Measurements from ENCODE around the gene AMMECR1L.
A peak's percentile ranks its signal among the peaks of the same experiment; 100 is the strongest.

AMMECR1L gene

DNA sequence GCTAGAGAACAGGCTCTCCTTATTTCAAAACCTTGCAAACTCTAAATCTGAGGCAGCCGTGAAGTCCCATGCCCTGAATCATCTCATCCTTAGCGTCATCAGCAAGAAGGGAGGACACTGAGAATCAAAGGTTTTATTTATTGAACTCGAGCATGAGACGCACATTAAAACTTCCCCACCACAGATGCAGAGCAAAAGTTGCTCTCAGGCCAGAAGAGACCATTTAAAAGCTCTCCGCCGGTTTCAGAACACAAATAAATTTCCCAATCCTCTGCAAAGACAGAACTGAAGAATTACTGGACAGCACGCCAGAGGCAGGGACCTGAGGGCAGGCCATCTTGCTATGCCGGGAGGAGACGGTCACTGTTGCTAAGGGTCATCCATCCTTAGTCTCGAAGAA, 1.3 kb downstream of the AMMECR1L start:
- TF ChIP-seq TAF1 (IDR thresholded peaks at IDR 0.05; ENCODE audit: borderline replicate concordance, low read depth, low read length) (no peak), POLR2A (IDR thresholded peaks at IDR 0.05; ENCODE audit: low read depth, low read length) (no peak), POLR2AphosphoS5 (IDR thresholded peaks at IDR 0.05; ENCODE audit: low read depth, low read length) (no peak)
- DNase-seq (ENCODE audit: insufficient read length) (no peak), FAIRE-seq (no peak)

- no peak for FAIRE-seq
- no peak for DNase-seq (ENCODE audit: insufficient read length)
- no peak for TF ChIP-seq POLR2A (IDR thresholded peaks at IDR 0.05; ENCODE audit: low read depth, low read length)
- TF ChIP-seq TAF1 (IDR thresholded peaks at IDR 0.05; ENCODE audit: borderline replicate concordance, low read depth, low read length), result no peak
- TF ChIP-seq POLR2AphosphoS5 (IDR thresholded peaks at IDR 0.05; ENCODE audit: low read depth, low read length), result no peak
Measured at GRCh38 chr2:127879899-127880298, 5.9 kb downstream of the AMMECR1L start.

- FAIRE-seq (no peak), DNase-seq (ENCODE audit: insufficient read length) (no peak)
- no peak for TF ChIP-seq POLR2A (IDR thresholded peaks at IDR 0.05; ENCODE audit: low read depth, low read length)
- TF ChIP-seq POLR2AphosphoS5 (IDR thresholded peaks at IDR 0.05; ENCODE audit: low read depth, low read length), result no peak
- TF ChIP-seq TAF1 (IDR thresholded peaks at IDR 0.05; ENCODE audit: borderline replicate concordance, low read depth, low read length), result no peak
Measured at GRCh38 chr2:127877626-127878025, 8.1 kb downstream of the AMMECR1L start.

DNA sequence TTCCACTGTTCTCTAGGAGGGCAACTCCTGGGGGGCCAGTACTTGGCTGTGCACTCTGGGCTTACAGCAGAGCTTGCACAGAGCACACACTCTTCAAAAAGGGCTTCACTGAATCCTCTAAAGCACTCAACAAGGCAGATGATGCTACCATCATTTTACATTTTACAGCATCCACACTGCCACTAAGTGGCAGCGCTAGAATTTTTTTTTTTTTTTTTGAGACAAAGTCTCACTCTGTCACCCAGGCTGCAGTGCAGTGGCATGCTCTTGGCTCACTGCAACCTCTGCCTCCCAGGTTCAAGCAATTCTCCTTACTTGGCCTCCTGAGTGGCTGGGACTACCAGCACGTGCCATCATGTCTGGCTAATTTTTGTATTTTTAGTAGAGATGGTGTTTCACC, 8.6 kb downstream of the AMMECR1L start:
- FAIRE-seq (no peak), DNase-seq (ENCODE audit: insufficient read length) (no peak)
- TF ChIP-seq TAF1 (IDR thresholded peaks at IDR 0.05; ENCODE audit: borderline replicate concordance, low read depth, low read length), result no peak
- no peak for TF ChIP-seq POLR2A (IDR thresholded peaks at IDR 0.05; ENCODE audit: low read depth, low read length)
- no peak for TF ChIP-seq POLR2AphosphoS5 (IDR thresholded peaks at IDR 0.05; ENCODE audit: low read depth, low read length)

DNA sequence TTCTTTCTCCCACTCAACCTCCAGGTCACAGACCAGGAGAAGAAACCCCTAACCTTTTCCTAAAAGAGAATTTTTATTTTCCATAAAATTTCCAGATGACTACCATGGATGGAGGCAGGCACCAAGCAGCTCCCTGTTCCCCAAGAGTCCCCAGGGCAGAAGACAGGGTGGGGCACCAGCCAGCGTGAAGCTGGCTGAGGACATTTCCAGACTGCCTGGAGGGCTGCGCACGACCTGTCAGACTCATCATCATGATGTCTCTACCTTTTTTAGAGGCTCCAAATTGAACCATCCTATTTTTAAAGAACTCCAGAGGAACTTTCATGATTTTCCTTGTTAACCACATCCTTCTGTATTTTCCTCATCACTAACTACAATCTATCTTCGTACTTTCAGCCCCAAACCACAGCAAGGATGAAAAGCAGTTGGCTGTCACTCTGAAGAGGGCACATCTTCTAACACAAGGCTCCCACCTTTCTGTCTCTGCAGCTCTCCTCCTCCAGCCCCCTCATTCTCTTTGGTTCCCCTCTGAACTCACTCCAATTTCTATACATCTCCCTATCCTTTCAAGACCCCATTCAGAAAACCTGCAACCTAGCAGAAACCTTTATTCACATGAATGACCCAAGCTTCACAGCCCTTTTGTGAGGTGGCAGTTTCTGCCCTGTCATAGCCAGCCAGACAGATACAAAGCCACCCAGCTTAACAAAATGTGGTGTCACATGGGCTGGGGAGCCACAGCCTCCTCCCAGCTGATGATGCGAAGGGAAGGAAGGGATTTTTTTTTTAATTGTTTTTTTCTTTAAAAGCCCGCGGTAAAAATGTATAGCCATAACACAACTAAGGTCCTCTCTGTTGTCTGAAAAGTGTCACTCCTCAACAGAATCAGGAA, 11.1 kb downstream of the AMMECR1L start:
- no peak for FAIRE-seq
- DNase-seq (ENCODE audit: insufficient read length), result no peak
- TF ChIP-seq POLR2AphosphoS5 (IDR thresholded peaks at IDR 0.05; ENCODE audit: low read depth, low read length) (no peak), POLR2A (IDR thresholded peaks at IDR 0.05; ENCODE audit: low read depth, low read length) (no peak), TAF1 (IDR thresholded peaks at IDR 0.05; ENCODE audit: borderline replicate concordance, low read depth, low read length) (no peak)

- TF ChIP-seq TAF1 (IDR thresholded peaks at IDR 0.05; ENCODE audit: borderline replicate concordance, low read depth, low read length), result no peak
- TF ChIP-seq POLR2AphosphoS5 (IDR thresholded peaks at IDR 0.05; ENCODE audit: low read depth, low read length), result no peak
- no peak for TF ChIP-seq POLR2A (IDR thresholded peaks at IDR 0.05; ENCODE audit: low read depth, low read length)
- FAIRE-seq, result no peak
Measured at GRCh38 chr2:127873707-127874303, 12.0 kb downstream of the AMMECR1L start.

DNA sequence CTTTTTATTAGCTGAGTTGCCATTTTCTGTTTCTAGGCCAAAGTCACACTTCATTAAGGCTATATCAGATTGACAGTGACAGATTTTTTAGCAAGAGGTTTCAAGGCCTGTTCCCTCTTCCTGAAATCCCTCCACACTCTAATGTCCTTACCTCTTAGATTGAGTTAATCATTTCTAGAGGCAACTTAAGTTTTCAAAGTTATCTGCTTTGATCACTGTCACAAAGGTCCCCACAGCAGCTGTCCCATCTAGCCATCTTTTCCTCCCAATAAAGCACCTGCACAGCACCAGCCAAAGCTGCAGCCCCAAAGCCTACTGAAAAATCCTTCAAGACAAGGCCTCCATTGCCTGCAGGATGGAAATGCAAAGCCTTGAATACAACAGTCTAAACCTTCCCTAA, 13.4 kb downstream of the AMMECR1L start:
- no peak for FAIRE-seq
- DNase-seq (ENCODE audit: insufficient read length), result no peak
- TF ChIP-seq TAF1 (IDR thresholded peaks at IDR 0.05; ENCODE audit: borderline replicate concordance, low read depth, low read length), result no peak
- TF ChIP-seq POLR2AphosphoS5 (IDR thresholded peaks at IDR 0.05; ENCODE audit: low read depth, low read length), result no peak
- TF ChIP-seq POLR2A (IDR thresholded peaks at IDR 0.05; ENCODE audit: low read depth, low read length), result no peak

More at GRCh38 chr2:127873707-127874303, 12.0 kb downstream of the AMMECR1L start:
- no peak for DNase-seq (ENCODE audit: insufficient read length)

GRCh38 chr2:127865926-127866325, 19.8 kb downstream of the AMMECR1L start:
- DNase-seq (ENCODE audit: insufficient read length), result no peak
- FAIRE-seq, result no peak
- TF ChIP-seq POLR2A (IDR thresholded peaks at IDR 0.05; ENCODE audit: low read depth, low read length) (no peak), TAF1 (IDR thresholded peaks at IDR 0.05; ENCODE audit: borderline replicate concordance, low read depth, low read length) (no peak), POLR2AphosphoS5 (IDR thresholded peaks at IDR 0.05; ENCODE audit: low read depth, low read length) (no peak)

GRCh38 chr2:127864877-127865276, 20.9 kb downstream of the AMMECR1L start:
- no peak for FAIRE-seq
- TF ChIP-seq POLR2AphosphoS5 (IDR thresholded peaks at IDR 0.05; ENCODE audit: low read depth, low read length) (no peak), POLR2A (IDR thresholded peaks at IDR 0.05; ENCODE audit: low read depth, low read length) (no peak), TAF1 (IDR thresholded peaks at IDR 0.05; ENCODE audit: borderline replicate concordance, low read depth, low read length) (no peak)
- no peak for DNase-seq (ENCODE audit: insufficient read length)

DNA sequence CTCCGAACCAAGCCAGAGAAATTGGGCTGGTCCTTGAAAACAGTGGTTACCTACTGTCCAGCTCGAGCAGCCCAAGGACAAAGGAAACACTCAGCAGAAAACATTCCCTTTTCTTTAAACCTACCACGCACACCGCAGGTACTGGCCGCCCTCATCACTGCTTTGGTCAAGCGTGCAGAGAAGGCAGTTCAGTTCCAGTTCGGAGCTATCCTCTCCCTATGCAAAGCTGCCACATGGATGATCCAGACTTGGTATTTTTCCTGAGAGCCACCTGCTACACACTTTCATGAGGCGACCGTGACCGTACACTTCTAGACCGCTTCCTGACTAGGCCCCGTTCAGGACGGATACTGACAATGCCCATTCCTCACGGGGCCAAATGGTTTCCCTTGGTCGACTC, 23.5 kb downstream of the AMMECR1L start:
- FAIRE-seq, result no peak
- TF ChIP-seq TAF1 (IDR thresholded peaks at IDR 0.05; ENCODE audit: borderline replicate concordance, low read depth, low read length) (no peak), POLR2A (IDR thresholded peaks at IDR 0.05; ENCODE audit: low read depth, low read length) (no peak), POLR2AphosphoS5 (IDR thresholded peaks at IDR 0.05; ENCODE audit: low read depth, low read length) (no peak)
- no peak for DNase-seq (ENCODE audit: insufficient read length)

- FAIRE-seq (no peak), DNase-seq (ENCODE audit: insufficient read length) (no peak)
- no peak for TF ChIP-seq TAF1 (IDR thresholded peaks at IDR 0.05; ENCODE audit: borderline replicate concordance, low read depth, low read length)
Measured at GRCh38 chr2:127860130-127860529, 25.6 kb downstream of the AMMECR1L start.

DNA sequence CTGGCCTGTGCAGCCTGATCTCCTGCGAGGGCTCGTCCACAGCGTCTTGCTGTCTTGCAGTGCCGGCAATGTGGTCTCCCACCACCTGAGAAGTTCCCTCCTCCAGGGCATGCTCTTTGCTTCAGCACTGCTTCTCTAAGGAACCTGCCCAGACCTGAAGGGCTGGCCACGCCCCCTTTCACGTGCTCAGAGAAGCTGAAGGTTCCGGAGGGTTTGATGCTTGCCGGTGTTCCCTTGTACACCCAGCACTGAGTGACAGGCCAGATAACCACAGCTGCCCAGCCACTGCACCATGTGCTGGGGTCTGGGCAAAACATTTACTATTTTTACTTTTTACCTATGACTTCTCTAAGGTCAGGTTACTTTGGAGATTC, 26.1 kb downstream of the AMMECR1L start:
- FAIRE-seq (no peak), DNase-seq (ENCODE audit: insufficient read length) (peak; percentile 37)
- TF ChIP-seq POLR2A (IDR thresholded peaks at IDR 0.05; ENCODE audit: low read depth, low read length), result no peak
- TF ChIP-seq TAF1 (IDR thresholded peaks at IDR 0.05; ENCODE audit: borderline replicate concordance, low read depth, low read length), result no peak
- no peak for TF ChIP-seq POLR2AphosphoS5 (IDR thresholded peaks at IDR 0.05; ENCODE audit: low read depth, low read length)
